SK-N-SH (cell line): ENCODE data around the gene ATP1B1. TPM values are rescaled to one million over a fixed set of nuclear protein-coding genes. Genes with fewer than 3 reads are reported as not detected.

ENCODE experiments used
- CTCF ChIA-PET: fragments of 300-600, 350-600 bp; formaldehyde crosslinking; extraction: SDS; loops from one replicate; lab custom pipeline; 2021; lab: Yijun Ruan, JAX
- POLR2A ChIA-PET: fragments of 350-600 bp; sonication (Branson Sonifier 250); formaldehyde crosslinking; extraction: SDS; loops from one replicate; lab custom pipeline; 2020; ENCODE audit warnings: antibody characterized with exemption, inconsistent platforms; lab: Yijun Ruan, JAX
- DNase-seq: peaks from one replicate; pipeline ENCODE4 v3.0.0; 2012
- H2AFZ ChIP-seq: fragments of 200-600 bp; sonication (generic); 2 replicates; pipeline ENCODE4 v1.8.1; 2016; ENCODE audit warnings: antibody characterized with exemption, mild to moderate bottlenecking, low read depth
- H3F3A ChIP-seq: fragments of 200-600 bp; sonication (generic); replicated peaks from 2 replicates; pipeline ENCODE3; 2016; ENCODE audit warnings: antibody characterized with exemption, mild to moderate bottlenecking; ENCODE audit not compliant: insufficient read depth
- H3K27ac ChIP-seq, 2 experiments: fragments of 200-500 bp in 1 of 2; fragments of 200-600 bp in 1 of 2; sonication (Bioruptor generic) in 1 of 2; sonication (generic), shearing (Covaris generic) in 1 of 2; 2 replicates each; pipeline versions ENCODE4 v1.5.1 to v1.6.1; 2014 to 2016; ENCODE audit warnings: low read depth in 2 of 2, inconsistent platforms in 1 of 2, low read length in 1 of 2, mild to moderate bottlenecking in 1 of 2, mixed read lengths in 1 of 2
- H3K27me3 ChIP-seq: fragments of 200-600 bp; sonication (generic), shearing (Covaris generic); 2 replicates; pipeline ENCODE4 v1.6.1; 2016; ENCODE audit warnings: mixed run types; ENCODE audit not compliant: insufficient read depth
- H3K36me3 ChIP-seq, 2 experiments: fragments of 200-500 bp in 1 of 2; fragments of 200-600 bp in 1 of 2; sonication (Bioruptor generic) in 1 of 2; sonication (generic) in 1 of 2; replicated peaks in 1 of 2; 2 replicates each; pipeline versions ENCODE3 to v1.5.1; 2014 to 2016; ENCODE audit warnings: low read length in 1 of 2, mild to moderate bottlenecking in 1 of 2; ENCODE audit not compliant: insufficient read depth in 2 of 2, control insufficient read depth in 1 of 2
- H3K4me1 ChIP-seq, 2 experiments: fragments of 200-500 bp in 1 of 2; fragments of 200-600 bp in 1 of 2; sonication (Bioruptor generic) in 1 of 2; sonication (generic), shearing (Covaris generic) in 1 of 2; 2 replicates each; pipeline versions ENCODE4 v1.5.1 to v1.6.1; 2014 to 2016; ENCODE audit warnings: low read depth in 1 of 2, low read length in 1 of 2, mixed run types in 1 of 2; ENCODE audit not compliant: insufficient read depth in 2 of 2, control insufficient read depth in 1 of 2
- H3K4me2 ChIP-seq: fragments of 200-600 bp; sonication (generic), shearing (Covaris generic); 2 replicates; pipeline ENCODE4 v1.6.1; 2017; ENCODE audit warnings: mixed run types
- H3K4me3 ChIP-seq, 2 experiments: fragments of 200-500 bp in 1 of 2; fragments of 200-600 bp in 1 of 2; sonication (Bioruptor generic) in 1 of 2; sonication (generic), shearing (Covaris generic) in 1 of 2; 2 replicates each; pipeline versions ENCODE4 v1.5.1 to v1.8.1; 2014 to 2016; ENCODE audit warnings: low read depth in 2 of 2, inconsistent platforms in 1 of 2, low read length in 1 of 2, mild to moderate bottlenecking in 1 of 2, mixed read lengths in 1 of 2, moderate library complexity in 1 of 2
- H3K79me2 ChIP-seq: fragments of 200-600 bp; sonication (generic); 2 replicates; pipeline ENCODE4 v1.8.1; 2017; ENCODE audit warnings: mild to moderate bottlenecking; ENCODE audit not compliant: insufficient read depth
- H3K9ac ChIP-seq: fragments of 200-600 bp; sonication (generic); 2 replicates; pipeline ENCODE4 v1.6.1; 2017; ENCODE audit warnings: mixed run types
- H3K9me2 ChIP-seq: fragments of 200-600 bp; sonication (generic); 2 replicates; pipeline ENCODE4 v1.6.1; 2017; ENCODE audit warnings: mixed run types
- H3K9me3 ChIP-seq: fragments of 200-600 bp; sonication (generic); 2 replicates; pipeline ENCODE4 v1.6.1; 2017; ENCODE audit warnings: mixed run types, mild to moderate bottlenecking, moderate library complexity
- H4K20me1 ChIP-seq: fragments of 200-600 bp; sonication (generic); 2 replicates; pipeline ENCODE4 v1.6.1; 2017; ENCODE audit warnings: mild to moderate bottlenecking, mixed run types; ENCODE audit not compliant: insufficient read depth
- CHD2 ChIP-seq: fragments of 150-350 bp; IDR thresholded peaks from 2 replicates; pipeline ENCODE4 v1.6.1; 2018; ENCODE audit warnings: low read length; ENCODE audit not compliant: partially characterized antibody
- CTCF ChIP-seq: fragments of 200-600 bp; sonication (generic); IDR thresholded peaks from 2 replicates; pipeline ENCODE4 v1.6.1; 2017; ENCODE audit warnings: antibody characterized with exemption, mild to moderate bottlenecking, moderate library complexity
- ELF1 ChIP-seq: IDR thresholded peaks from 2 replicates; pipeline ENCODE4 v1.4.0; 2012
- FOSL2 ChIP-seq: IDR thresholded peaks from 2 replicates; pipeline ENCODE4 v1.4.0; 2012; ENCODE audit warnings: low read depth, mild to moderate bottlenecking, moderate library complexity, borderline replicate concordance
- GABPA ChIP-seq: IDR thresholded peaks from 2 replicates; pipeline ENCODE4 v1.4.0; 2012; ENCODE audit warnings: low read depth, mild to moderate bottlenecking
- IRF3 ChIP-seq: fragments of 150-350 bp; IDR thresholded peaks from 2 replicates; pipeline ENCODE4 v1.6.1; 2016; ENCODE audit warnings: mild to moderate bottlenecking, low read depth, low read length
- JUND ChIP-seq: IDR thresholded peaks from 2 replicates; pipeline ENCODE4 v1.4.0; 2012
- MXI1 ChIP-seq: IDR thresholded peaks from 2 replicates; pipeline ENCODE4 v1.6.1; 2012; ENCODE audit warnings: mild to moderate bottlenecking, low read depth, low read length, improper control_type of control experiment
- PBX3 ChIP-seq: IDR thresholded peaks from 2 replicates; pipeline ENCODE4; 2012
- SIN3A ChIP-seq: IDR thresholded peaks from 2 replicates; pipeline ENCODE4 v1.6.1; 2012; ENCODE audit warnings: low read depth, mild to moderate bottlenecking, low read length, moderate library complexity, borderline replicate concordance
- TCF12 ChIP-seq: IDR thresholded peaks from 2 replicates; pipeline ENCODE4 v1.4.0; 2012
- TEAD4 ChIP-seq: IDR thresholded peaks from 2 replicates; pipeline ENCODE4 v1.4.0; 2012; ENCODE audit warnings: mild to moderate bottlenecking, borderline replicate concordance; ENCODE audit not compliant: insufficient read depth
- USF2 ChIP-seq: fragments of 150-350 bp; IDR thresholded peaks from 2 replicates; pipeline ENCODE4 v1.6.1; 2017; ENCODE audit warnings: antibody characterized with exemption, low read length, low read depth, borderline replicate concordance
- ZBTB33 ChIP-seq: IDR thresholded peaks from 2 replicates; pipeline ENCODE4 v1.4.0; 2012; ENCODE audit warnings: low read depth, borderline replicate concordance
- WGBS: methylation state at CpG from one replicate; pipeline ENCODE4 v1.1.6; 2017; ENCODE audit warnings: low lambda C conversion rate; 5-methylcytosine and 5-hydroxymethylcytosine counted together
- polyA plus RNA-seq, 3 experiments: library from polyadenylated mRNA; depleted of rRNA; stranded (reverse); fragments of >200 nt; gene quantifications; 2 replicates each; pipeline ENCODE4 v1.2.3, GENCODE V29; 2012

ATP1B1 gene
- polyA plus RNA-seq, 1 of the 3 experiments (the other 2 are of a cell fraction), result 49.5 TPM

- TF ChIP-seq USF2 (no peak), GABPA (no peak), IRF3 (no peak), CHD2 (no peak), SIN3A (no peak), ELF1 (no peak)
Measured at GRCh38 chr1:169143346-169143745, 36.9 kb downstream of the ATP1B1 start (continued).

- no peaks in the 10 kb centered on the region for H3K79me2 ChIP-seq
- ChIA-PET CTCF (interaction anchor here (1.3 kb wide), 1 partner anchor 9 kb away, joined by 4 read pairs; no protein-coding TSS in a partner anchor), POLR2A (no interaction called here)
- H3K27me3 ChIP-seq, result no peaks in the 10 kb centered on the region
- no peaks in the 10 kb centered on the region for H3K9me2 ChIP-seq
- H3K36me3 ChIP-seq, result peaks cover 0 to 4% of the 10 kb centered on the region in 2 experiments
- no peaks in the 10 kb centered on the region for H3K9me3 ChIP-seq
- H4K20me1 ChIP-seq, result no peaks in the 10 kb centered on the region
- H3F3A ChIP-seq, result peaks cover 10% of the 10 kb centered on the region
- TF ChIP-seq TCF12 (no peak), ZBTB33 (no peak), TEAD4 (no peak), MXI1 (no peak)
- DNase-seq, result no peak
- no peak overlapping the region for H3K4me3 ChIP-seq
- peaks cover 0 to 4% of the 10 kb centered on the region in 2 experiments; a peak in 2 of 4 replicates for H3K4me1 ChIP-seq
- no peak overlapping the region for H2AFZ ChIP-seq
- no peak overlapping the region for H3K4me2 ChIP-seq
- no peak overlapping the region for H3K9ac ChIP-seq
- no peak overlapping the region for H3K27ac ChIP-seq
Measured at GRCh38 chr1:169143984-169144383, 37.5 kb downstream of the ATP1B1 start.

GRCh38 chr1:169144941-169145626, 38.6 kb downstream of the ATP1B1 start:
- 83% methylated on average over 7 of the region's 7 CpGs for WGBS
- no peaks in the 10 kb centered on the region for H3K9me2 ChIP-seq
- no peaks in the 10 kb centered on the region for H3K9me3 ChIP-seq
- no peak overlapping the region for H3K9ac ChIP-seq
- no peak overlapping the region for H3K4me3 ChIP-seq
- H3K4me2 ChIP-seq, result no peak overlapping the region
- no peak overlapping the region for H2AFZ ChIP-seq
- no peaks in the 10 kb centered on the region for H3K27me3 ChIP-seq
- no peak for DNase-seq
- no peak overlapping the region for H3K27ac ChIP-seq
- CTCF ChIA-PET, result interaction anchor here (0.6 kb wide), 1 partner anchor 256 kb away, joined by 3 read pairs; no protein-coding TSS in a partner anchor
- POLR2A ChIA-PET, result no interaction called here
- H4K20me1 ChIP-seq, result no peaks in the 10 kb centered on the region
- peaks cover 0 to 4% of the 10 kb centered on the region in 2 experiments for H3K36me3 ChIP-seq
- peaks cover 6% of the 10 kb centered on the region for H3F3A ChIP-seq
- no peaks in the 10 kb centered on the region for H3K79me2 ChIP-seq
- peaks cover 0 to 4% of the 10 kb centered on the region in 2 experiments; a peak in 1 of 4 replicates for H3K4me1 ChIP-seq
- TF ChIP-seq PBX3, result no peak
- TF ChIP-seq ELF1, result no peak
- no peak for TF ChIP-seq ZBTB33
- no peak for TF ChIP-seq CTCF
- TF ChIP-seq JUND, result no peak
- TF ChIP-seq FOSL2, result no peak
- TF ChIP-seq TCF12, result no peak
- TF ChIP-seq CHD2, result no peak
